Loucy (cell line): Measurements from ENCODE around the gene FAM131C.

Experiments used
- H2AFZ ChIP-seq: fragments of 200-600 bp; sonication (generic); 2 replicates; pipeline ENCODE4 v1.6.0; 2016; ENCODE audit warnings: antibody characterized with exemption, mild to moderate bottlenecking, low read length, moderate library complexity
- H3F3A ChIP-seq: fragments of 200-600 bp; 2 replicates; pipeline ENCODE4 v1.6.0; 2016; ENCODE audit warnings: antibody characterized with exemption, low read depth, mild to moderate bottlenecking
- H3K27me3 ChIP-seq: fragments of 200-600 bp; sonication (generic); 2 replicates; pipeline ENCODE4 v1.6.1; 2014; ENCODE audit warnings: low read length, mild to moderate bottlenecking; ENCODE audit not compliant: insufficient read depth, poor library complexity, severe bottlenecking
- H3K36me3 ChIP-seq: fragments of 200-600 bp; sonication (generic); 2 replicates; pipeline ENCODE4 v1.6.1; 2016; ENCODE audit warnings: low read length; ENCODE audit not compliant: insufficient read depth
- H3K4me1 ChIP-seq: fragments of 200-600 bp; sonication (generic); 2 replicates; pipeline ENCODE4 v1.5.1; 2014; ENCODE audit warnings: low read length, mild to moderate bottlenecking; ENCODE audit not compliant: insufficient read depth, poor library complexity, severe bottlenecking
- H3K4me2 ChIP-seq: fragments of 200-600 bp; sonication (generic); 2 replicates; pipeline ENCODE4 v1.6.0; 2014; ENCODE audit warnings: antibody characterized with exemption, low read length, low read depth, mild to moderate bottlenecking; ENCODE audit not compliant: poor library complexity, severe bottlenecking
- H3K4me3 ChIP-seq: fragments of 200-600 bp; sonication (generic); 2 replicates; pipeline ENCODE4 v1.5.1; 2014; ENCODE audit warnings: low read length, mild to moderate bottlenecking, mixed read lengths; ENCODE audit not compliant: poor library complexity, severe bottlenecking
- H3K79me2 ChIP-seq: fragments of 200-600 bp; sonication (generic); 2 replicates; pipeline ENCODE4 v1.6.1; 2014; ENCODE audit warnings: low read length; ENCODE audit not compliant: insufficient read depth
- H3K9ac ChIP-seq: fragments of 200-600 bp; sonication (generic); 2 replicates; pipeline ENCODE4 v1.6.0; 2014; ENCODE audit warnings: mild to moderate bottlenecking, low read depth, low read length, moderate library complexity; ENCODE audit not compliant: poor library complexity, severe bottlenecking
- H3K9me2 ChIP-seq: fragments of 200-600 bp; sonication (generic); replicated peaks from 2 replicates; pipeline ENCODE4 v1.6.1; 2016; ENCODE audit warnings: low read depth, low read length, mixed read lengths
- H3K9me3 ChIP-seq: fragments of 200-600 bp; sonication (generic); 2 replicates; pipeline ENCODE4 v1.6.1; 2014; ENCODE audit warnings: mild to moderate bottlenecking, antibody characterized with exemption, low read length, low read depth; ENCODE audit not compliant: insufficient read depth
- H4K20me1 ChIP-seq: fragments of 200-600 bp; sonication (generic); 2 replicates; pipeline ENCODE4 v1.6.0; 2014; ENCODE audit warnings: antibody characterized with exemption, low read length, mild to moderate bottlenecking; ENCODE audit not compliant: insufficient read depth, poor library complexity, severe bottlenecking
- CTCF ChIP-seq: fragments of 200-600 bp; sonication (generic); conservative IDR thresholded peaks from 2 replicates; pipeline ENCODE4 v1.5.1; 2014; ENCODE audit warnings: mild to moderate bottlenecking, antibody characterized with exemption, low read length
- EZH2phosphoT487 ChIP-seq: fragments of 200-600 bp; IDR thresholded peaks from 2 replicates; pipeline ENCODE4 v1.6.1; 2018; ENCODE audit warnings: antibody characterized with exemption, mild to moderate bottlenecking, moderate library complexity, borderline replicate concordance

FAM131C gene

GRCh38 chr1:16111771-16112595, 38.5 kb upstream of the FAM131C start:
- no peaks in the 10 kb centered on the region for H3F3A ChIP-seq
- H3K9me3 ChIP-seq, result no peaks in the 10 kb centered on the region
- no peak overlapping the region for H3K9ac ChIP-seq
- no peak overlapping the region for H3K4me2 ChIP-seq
- H3K36me3 ChIP-seq, result no peaks in the 10 kb centered on the region
- TF ChIP-seq EZH2phosphoT487 (no peak), CTCF (no peak)
- H3K4me3 ChIP-seq, result no peak overlapping the region
- no peaks in the 10 kb centered on the region for H4K20me1 ChIP-seq
- no peaks in the 10 kb centered on the region for H3K27me3 ChIP-seq
- H2AFZ ChIP-seq, result no peak overlapping the region
- H3K79me2 ChIP-seq, result no peaks in the 10 kb centered on the region
- no peaks in the 10 kb centered on the region for H3K4me1 ChIP-seq
- no peaks in the 10 kb centered on the region for H3K9me2 ChIP-seq

DNA sequence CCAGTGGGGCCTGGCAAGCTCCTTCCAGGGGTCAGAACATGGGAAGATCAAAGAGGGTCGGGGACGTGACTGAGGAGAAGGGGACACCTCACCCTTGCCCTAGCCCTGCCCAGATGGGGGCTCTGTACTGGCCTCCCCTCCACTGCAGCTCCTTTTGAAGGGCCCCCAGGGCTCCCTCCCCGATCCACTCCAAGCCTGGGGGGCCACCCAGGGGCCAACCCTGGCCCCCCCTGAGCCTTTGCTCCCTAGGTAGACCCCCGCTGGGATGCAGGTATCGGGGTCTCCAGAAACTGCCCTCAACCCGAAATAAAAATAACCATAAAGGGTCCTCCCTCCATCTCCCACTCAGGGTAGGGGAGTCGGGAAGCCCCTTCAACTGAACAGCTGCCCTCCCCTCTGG, 37.4 kb upstream of the FAM131C start:
- H2AFZ ChIP-seq, result no peak overlapping the region
- no peak overlapping the region for H3K9ac ChIP-seq
- no peaks in the 10 kb centered on the region for H3K4me1 ChIP-seq
- H3K4me2 ChIP-seq, result no peak overlapping the region
- no peaks in the 10 kb centered on the region for H3K27me3 ChIP-seq
- no peaks in the 10 kb centered on the region for H3K9me2 ChIP-seq
- no peaks in the 10 kb centered on the region for H3K79me2 ChIP-seq
- H3K4me3 ChIP-seq, result no peak overlapping the region
- TF ChIP-seq EZH2phosphoT487, result no peak
- TF ChIP-seq CTCF, result no peak
- H3K9me3 ChIP-seq, result no peaks in the 10 kb centered on the region
- no peaks in the 10 kb centered on the region for H3K36me3 ChIP-seq
- no peaks in the 10 kb centered on the region for H4K20me1 ChIP-seq
- H3F3A ChIP-seq, result no peaks in the 10 kb centered on the region

DNA sequence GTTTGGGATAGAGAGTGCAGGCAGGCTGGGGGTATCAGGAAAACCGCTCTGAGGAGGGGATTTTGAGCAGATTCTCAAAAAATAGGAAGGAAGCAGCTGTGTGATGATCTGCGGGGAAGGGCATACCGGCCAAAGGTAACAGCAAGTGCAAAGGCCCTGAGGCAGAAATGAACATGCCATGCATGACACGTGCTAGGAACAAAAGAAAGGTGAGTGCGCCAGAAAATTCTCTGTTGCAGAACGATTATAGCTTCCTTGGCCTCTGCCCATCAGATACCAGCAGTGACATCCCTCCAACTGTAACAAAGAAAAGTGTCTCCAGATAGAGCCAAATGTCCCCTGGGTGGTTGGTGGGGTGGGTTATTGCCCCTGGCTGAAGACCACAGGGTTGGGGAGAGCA, 37.0 kb upstream of the FAM131C start:
- no peaks in the 10 kb centered on the region for H3K9me3 ChIP-seq
- no peaks in the 10 kb centered on the region for H3K36me3 ChIP-seq
- no peak for TF ChIP-seq CTCF
- TF ChIP-seq EZH2phosphoT487, result no peak

More for the DNA sequence above, 37.0 kb upstream of the FAM131C start:
- no peak overlapping the region for H3K4me3 ChIP-seq
- no peaks in the 10 kb centered on the region for H3K4me1 ChIP-seq
- no peak overlapping the region for H3K9ac ChIP-seq
- no peaks in the 10 kb centered on the region for H3K9me2 ChIP-seq
- no peaks in the 10 kb centered on the region for H3K79me2 ChIP-seq
- H4K20me1 ChIP-seq, result no peaks in the 10 kb centered on the region
- H3K4me2 ChIP-seq, result no peak overlapping the region
- H3K27me3 ChIP-seq, result no peaks in the 10 kb centered on the region
- no peak overlapping the region for H2AFZ ChIP-seq
- no peaks in the 10 kb centered on the region for H3F3A ChIP-seq
